SU-DHL-6 (cell line): ENCODE data around the gene PRRC2C.

Experiments used
- EZH2phosphoT487 ChIP-seq: fragments of 200-600 bp; sonication (generic), shearing (Covaris generic); conservative IDR thresholded peaks from 2 replicates; pipeline ENCODE4 v1.6.1; 2018; ENCODE audit warnings: mild to moderate bottlenecking, antibody characterized with exemption, low read length, moderate library complexity, mixed read lengths
- TF ChIP-seq, protein P1 (sequence below): fragments of 200-600 bp; sonication (generic); IDR thresholded peaks from one replicate; pipeline ENCODE4 v1.5.1; 2017; ENCODE audit warnings: antibody characterized with exemption, mild to moderate bottlenecking, low read length, moderate library complexity; ENCODE audit not compliant: insufficient read depth, poor library complexity, severe bottlenecking

DNA sequence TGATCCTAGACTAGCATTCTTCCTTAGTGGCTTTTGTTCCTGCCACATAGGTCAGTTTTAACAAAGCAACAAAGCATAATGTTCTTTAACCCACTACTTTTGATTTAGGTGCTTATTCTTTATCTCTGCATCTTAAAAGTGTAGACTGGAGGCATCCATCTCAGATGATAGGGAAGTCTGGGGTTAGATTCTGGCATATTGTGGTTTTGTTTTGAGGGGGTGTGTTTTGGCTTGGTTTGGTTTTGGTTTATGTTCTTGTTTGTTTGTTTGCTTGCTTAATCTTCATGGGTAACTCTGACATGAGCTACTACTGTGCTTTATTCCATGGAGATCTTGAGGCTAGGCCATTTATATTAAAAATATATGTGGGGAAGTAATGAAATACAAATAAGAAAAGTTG, 96.4 kb downstream of the PRRC2C start:
- TF ChIP-seq, protein P1, sequence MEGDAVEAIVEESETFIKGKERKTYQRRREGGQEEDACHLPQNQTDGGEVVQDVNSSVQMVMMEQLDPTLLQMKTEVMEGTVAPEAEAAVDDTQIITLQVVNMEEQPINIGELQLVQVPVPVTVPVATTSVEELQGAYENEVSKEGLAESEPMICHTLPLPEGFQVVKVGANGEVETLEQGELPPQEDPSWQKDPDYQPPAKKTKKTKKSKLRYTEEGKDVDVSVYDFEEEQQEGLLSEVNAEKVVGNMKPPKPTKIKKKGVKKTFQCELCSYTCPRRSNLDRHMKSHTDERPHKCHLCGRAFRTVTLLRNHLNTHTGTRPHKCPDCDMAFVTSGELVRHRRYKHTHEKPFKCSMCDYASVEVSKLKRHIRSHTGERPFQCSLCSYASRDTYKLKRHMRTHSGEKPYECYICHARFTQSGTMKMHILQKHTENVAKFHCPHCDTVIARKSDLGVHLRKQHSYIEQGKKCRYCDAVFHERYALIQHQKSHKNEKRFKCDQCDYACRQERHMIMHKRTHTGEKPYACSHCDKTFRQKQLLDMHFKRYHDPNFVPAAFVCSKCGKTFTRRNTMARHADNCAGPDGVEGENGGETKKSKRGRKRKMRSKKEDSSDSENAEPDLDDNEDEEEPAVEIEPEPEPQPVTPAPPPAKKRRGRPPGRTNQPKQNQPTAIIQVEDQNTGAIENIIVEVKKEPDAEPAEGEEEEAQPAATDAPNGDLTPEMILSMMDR: no peak
- no peak for TF ChIP-seq EZH2phosphoT487
